ENCODE measurements around the gene GPRIN2. TPM values are rescaled to one million over a fixed set of nuclear protein-coding genes. Genes with fewer than 3 reads are reported as not detected.

Gene GPRIN2
- total RNA-seq, 4 donors from 2014 or later, result not detected

GRCh38 chr10:46524472-46525176 is 31.8 kb downstream of the GPRIN2 start:
- TF ChIP-seq CTCF (IDR thresholded peaks at IDR 0.05; ENCODE audit: low read depth), result no peak

- no peak for TF ChIP-seq CTCF (IDR thresholded peaks at IDR 0.05; ENCODE audit: low read depth)
Observed at GRCh38 chr10:46523962-46524471, 32.4 kb downstream of the GPRIN2 start.

GRCh38 chr10:46523119-46523961 is 33.1 kb downstream of the GPRIN2 start:
- no peak for TF ChIP-seq CTCF (IDR thresholded peaks at IDR 0.05; ENCODE audit: low read depth)

GRCh38 chr10:46522295-46523118 is 34.0 kb downstream of the GPRIN2 start:
- TF ChIP-seq CTCF (IDR thresholded peaks at IDR 0.05; ENCODE audit: low read depth), result no peak

- TF ChIP-seq CTCF (IDR thresholded peaks at IDR 0.05; ENCODE audit: low read depth), result no peak
Observed at GRCh38 chr10:46520941-46521340, 35.5 kb downstream of the GPRIN2 start.

- no peak for TF ChIP-seq CTCF (IDR thresholded peaks at IDR 0.05; ENCODE audit: low read depth)
Observed at GRCh38 chr10:46520381-46520780, 36.1 kb downstream of the GPRIN2 start.

All from subcutaneous adipose tissue (tissue), 4 donors.